ENCODE measurements around the gene LRRIQ1. TPM values are rescaled to one million over a fixed set of nuclear protein-coding genes. Genes with fewer than 3 reads are reported as not detected.
A peak's percentile ranks its signal among the peaks of the same experiment; 100 is the strongest.

The LRRIQ1 gene
- total RNA-seq, 1 experiment from 2014 or later = 0.39 TPM

GRCh38 chr12:85002778-85003296, 33.3 kb upstream of the LRRIQ1 start:
- no CpG with 5 or more reads among the region's 3 CpGs for WGBS (ENCODE audit: extremely low coverage, insufficient read length, low lambda C conversion rate)
- no peak overlapping the region for H3K4me2 ChIP-seq (ENCODE audit: insufficient read depth, insufficient read length, low read length)
- H3K23ac ChIP-seq (ENCODE audit: insufficient read length, low read depth, low read length) = no peak overlapping the region

More at GRCh38 chr12:85002778-85003296, 33.3 kb upstream of the LRRIQ1 start:
- DNase-seq = no peak
- H3K27ac ChIP-seq (ENCODE audit: insufficient read length, low read depth, low read length) = no peak overlapping the region
- TF ChIP-seq CTCF (conservative IDR thresholded peaks at IDR 0.05) = no peak
- Mint-ChIP-seq H3K9me3 (peaks cover 0 to 6% of the 10 kb centered on the region in 2 experiments; a peak in 4 of 5 replicates), H3K4me1 (peaks cover 32 to 40% of the 10 kb centered on the region in 2 experiments), H3K4me3 (no peak overlapping the region), H3K27ac (peak overlapping the region in 1 of 3 experiments; percentile 40; a peak in 1 of 7 replicates), H3K36me3 (ENCODE audit: insufficient read depth in 1 of 3, low read depth in 3 of 3) (peaks cover 0 to 18% (median 8%) of the 10 kb centered on the region in 3 experiments; a peak in 6 of 7 replicates), H3K27me3 (ENCODE audit: low read depth) (no peaks in the 10 kb centered on the region)
- H3K4me1 ChIP-seq (ENCODE audit: insufficient read depth, low read length) = peaks cover 10% of the 10 kb centered on the region; the same call in 1 of the 2 replicates
- no peaks in the 10 kb centered on the region for H4K20me1 ChIP-seq (ENCODE audit: control insufficient read depth, insufficient read depth, insufficient read length)
- H2BK12ac ChIP-seq (ENCODE audit: insufficient read length, low read depth, low read length) = no peak overlapping the region
- H4K91ac ChIP-seq (ENCODE audit: insufficient read length, low read depth, low read length) = no peak overlapping the region
- no peak overlapping the region for H3K56ac ChIP-seq (ENCODE audit: insufficient read length, low read depth, low read length)
- H3K27me3 ChIP-seq (ENCODE audit: insufficient read depth, low read length) = no peaks in the 10 kb centered on the region
- no peak overlapping the region for H2BK15ac ChIP-seq (ENCODE audit: low read depth, low read length)
- H3K23me2 ChIP-seq (ENCODE audit: insufficient read length, low read depth, low read length, poor library complexity, severe bottlenecking) = no peaks in the 10 kb centered on the region
- no peak overlapping the region for H2AFZ ChIP-seq (ENCODE audit: low read length)
- no peaks in the 10 kb centered on the region for H3K79me1 ChIP-seq (ENCODE audit: insufficient read depth, low read depth, low read length, poor library complexity, severe bottlenecking)
- no peak overlapping the region for H2BK20ac ChIP-seq (ENCODE audit: low read depth, low read length, poor library complexity, severe bottlenecking)
- H4K8ac ChIP-seq (replicated peaks; ENCODE audit: insufficient read length, low read depth, low read length) = no peak overlapping the region
- H2BK120ac ChIP-seq (ENCODE audit: low read depth, low read length, poor library complexity, severe bottlenecking) = no peak overlapping the region
- H4K5ac ChIP-seq (ENCODE audit: insufficient read length, low read depth, low read length) = no peak overlapping the region
- H3K4ac ChIP-seq (ENCODE audit: low read depth, low read length) = no peak overlapping the region
- no peak overlapping the region for H3K9ac ChIP-seq (ENCODE audit: extremely low read depth, insufficient read length, low read length)
- H2AK5ac ChIP-seq (ENCODE audit: insufficient read length, low read length) = no peak overlapping the region
- H3K14ac ChIP-seq (ENCODE audit: insufficient read depth, low read length) = no peak overlapping the region
- H3T11ph ChIP-seq (ENCODE audit: low read length) = no peak overlapping the region
- H3K18ac ChIP-seq (ENCODE audit: insufficient read length, low read depth, low read length) = no peak overlapping the region
- H3K79me2 ChIP-seq (ENCODE audit: insufficient read depth, low read length) = no peaks in the 10 kb centered on the region
- no peaks in the 10 kb centered on the region for H3K9me3 ChIP-seq (ENCODE audit: control insufficient read depth, low read depth, low read length)
- no peak overlapping the region for H2BK5ac ChIP-seq (ENCODE audit: insufficient read length, low read length)
